HEK293 (cell line): Measurements from ENCODE around the gene MPPED2.

Source experiments
- CTCF ChIP-seq: fragments of 450-650 bp; formaldehyde crosslinking; IDR thresholded peaks from 2 replicates; pipeline ENCODE4 v1.5.1; 2016; ENCODE audit warnings: missing biosample characterization, missing genetic modification characterization
- MYNN ChIP-seq: fragments of 450-650 bp; formaldehyde crosslinking; IDR thresholded peaks from 2 replicates; pipeline ENCODE4 v1.5.1; 2016; ENCODE audit warnings: missing biosample characterization, missing genetic modification characterization, borderline replicate concordance
- PRDM4 ChIP-seq: fragments of 450-650 bp; formaldehyde crosslinking; IDR thresholded peaks from 2 replicates; pipeline ENCODE4 v1.5.1; 2017; ENCODE audit warnings: missing biosample characterization, missing genetic modification characterization
- SALL2 ChIP-seq: fragments of 450-650 bp; formaldehyde crosslinking; IDR thresholded peaks from 2 replicates; pipeline ENCODE4 v1.5.0; 2017; ENCODE audit warnings: missing biosample characterization, mild to moderate bottlenecking, missing genetic modification characterization, borderline replicate concordance
- ZBTB20 ChIP-seq: fragments of 450-650 bp; formaldehyde crosslinking; IDR thresholded peaks from 2 replicates; pipeline ENCODE4 v1.5.1; 2016; ENCODE audit warnings: missing biosample characterization, missing genetic modification characterization

- TF ChIP-seq MYNN (tag by site-specific recombination) (no peak), ZBTB20 (tag by site-specific recombination) (no peak), SALL2 (tag by site-specific recombination) (no peak), CTCF (tag by site-specific recombination) (no peak), PRDM4 (tag by site-specific recombination) (no peak)
Measured at GRCh38 chr11:30474151-30474954, 111.8 kb downstream of the MPPED2 start.
